Right atrium auricular region (tissue), 2 donors: ENCODE data around the gene MS4A2. TPM values are rescaled to one million over a fixed set of nuclear protein-coding genes. Genes with fewer than 3 reads are reported as not detected.
"Not testable (repeated sequence)": the region's sequence is repeated elsewhere in the genome, so short reads cannot be mapped to it uniquely, and the experiment has no call there.

Experiments used
- DNase-seq: peaks from one replicate; pipeline ENCODE4 v3.0.0-alpha.2; 2019; ENCODE audit warnings: low spot score
- H3K27ac ChIP-seq, 2 donors: fragments of 200-600 bp; sonication (generic); 1 replicate in 1 of 2; 2 replicates in 1 of 2; pipeline ENCODE4 v1.5.1; 2016 to 2019
- H3K27me3 ChIP-seq, 2 donors: fragments of 200-600 bp; sonication (generic); one replicate each; pipeline versions ENCODE4 v1.5.1 to v1.6.0; 2017 to 2019
- H3K36me3 ChIP-seq: fragments of 200-600 bp; sonication (generic); one replicate; pipeline ENCODE4 v1.5.1; 2016
- H3K4me1 ChIP-seq, 2 donors: fragments of 200-600 bp; sonication (generic); one replicate each; pipeline versions ENCODE4 v1.5.1 to v1.6.0; 2017 to 2019
- H3K4me3 ChIP-seq, 2 donors: fragments of 200-600 bp; sonication (generic); 1 replicate in 1 of 2; 2 replicates in 1 of 2; pipeline ENCODE4 v1.5.1; 2017 to 2019; ENCODE audit warnings: mild to moderate bottlenecking in 1 of 2, moderate library complexity in 1 of 2
- H3K9me3 ChIP-seq, 2 donors: fragments of 200-600 bp; sonication (generic); one replicate each; pipeline ENCODE4 v1.5.1; 2019
- CTCF ChIP-seq, 2 donors: fragments of 200-600 bp; sonication (generic); IDR thresholded peaks; one replicate each; pipeline ENCODE4 v1.5.1; 2019; ENCODE audit warnings: antibody characterized with exemption in 2 of 2
- total RNA-seq, 2 donors: library from RNA; depleted of rRNA; stranded (reverse); fragments of >200 nt; gene quantifications; one replicate each; pipeline ENCODE4 v1.1.0, GENCODE V29; 2016

Gene MS4A2
- total RNA-seq = under 1 TPM in 1 of 2 donors, not detected in 1; 0.93 TPM

DNA sequence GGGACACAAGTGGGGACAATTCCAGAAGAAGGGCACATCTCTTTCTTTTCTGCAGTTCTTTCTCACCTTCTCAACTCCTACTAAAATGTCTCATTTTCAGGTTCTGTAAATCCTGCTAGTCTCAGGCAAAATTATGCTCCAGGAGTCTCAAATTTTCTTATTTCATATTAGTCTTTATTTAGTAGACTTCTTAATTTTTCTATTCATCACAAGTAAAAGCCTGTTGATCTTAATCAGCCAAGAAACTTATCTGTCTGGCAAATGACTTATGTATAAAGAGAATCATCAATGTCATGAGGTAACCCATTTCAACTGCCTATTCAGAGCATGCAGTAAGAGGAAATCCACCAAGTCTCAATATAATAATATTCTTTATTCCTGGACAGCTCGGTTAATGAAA lies at the start of gene MS4A2:
Gene MS4A2 (plus strand): TSS at position 301 of the 400 bp plus-strand sequence. CDS start 102 bp downstream, outside the sequence.
- Histone ChIP-seq H3K4me3 (no peak within 1 kb of the TSS), H3K9me3 (no peaks in the 10 kb centered on the region), H3K27me3 (no peaks in the 10 kb centered on the region), H3K4me1 (no peaks in the 10 kb centered on the region), H3K27ac (no peak within 1 kb of the TSS), H3K36me3 (no peaks in the 10 kb centered on the region)
- DNase-seq = no peak
- no peak for TF ChIP-seq CTCF (IDR thresholded peaks at IDR 0.05)

GRCh38 chr11:60040109-60040508 lies 48.4 kb upstream of the MS4A2 start, which contains the start of gene OOSP2:
OOSP2 (plus strand) TSS chr11:60040409; CDS start chr11:60040460, 51 bp downstream.
- Histone ChIP-seq H3K27ac (no peak within 1 kb of the TSS), H3K4me3 (no peak within 1 kb of the TSS), H3K36me3 (no peaks in the 10 kb centered on the region), H3K4me1 (no peaks in the 10 kb centered on the region), H3K9me3 (no peaks in the 10 kb centered on the region), H3K27me3 (no peaks in the 10 kb centered on the region)
- no peak for TF ChIP-seq CTCF (IDR thresholded peaks at IDR 0.05)
- DNase-seq = no peak

GRCh38 chr11:60050422-60050821 lies 38.0 kb upstream of the MS4A2 start:
- not testable (repeated sequence) for H3K9me3 ChIP-seq, H3K27me3 ChIP-seq, H3K4me1 ChIP-seq, H3K36me3 ChIP-seq, DNase-seq, H3K27ac ChIP-seq, H3K4me3 ChIP-seq

- H3K27me3 ChIP-seq, H3K36me3 ChIP-seq, H3K4me3 ChIP-seq, H3K27ac ChIP-seq, H3K9me3 ChIP-seq, H3K4me1 ChIP-seq, DNase-seq: not testable (repeated sequence)
These were observed 37.6 kb upstream of the MS4A2 start for GRCh38 chr11:60050839-60051238.

- no peaks in the 10 kb centered on the region for H3K27me3 ChIP-seq
- DNase-seq = no peak
- H3K36me3 ChIP-seq = no peaks in the 10 kb centered on the region
- no peak within 1 kb of the TSS for H3K4me3 ChIP-seq
- H3K27ac ChIP-seq = no peak within 1 kb of the TSS
- H3K9me3 ChIP-seq = no peaks in the 10 kb centered on the region
- no peak for TF ChIP-seq CTCF (IDR thresholded peaks at IDR 0.05)
- no peaks in the 10 kb centered on the region for H3K4me1 ChIP-seq
These were observed 32.0 kb upstream of the MS4A2 start, which contains the start of gene MS4A3 for GRCh38 chr11:60056349-60056969. MS4A3 (plus strand) TSS chr11:60056665; CDS start chr11:60061161, 4,496 bp downstream.

GRCh38 chr11:60059052-60059451 lies 29.4 kb upstream of the MS4A2 start:
- DNase-seq = no peak
- no peak overlapping the region for H3K4me3 ChIP-seq
- no peaks in the 10 kb centered on the region for H3K9me3 ChIP-seq
- no peak for TF ChIP-seq CTCF (IDR thresholded peaks at IDR 0.05)
- no peaks in the 10 kb centered on the region for H3K27me3 ChIP-seq
- H3K36me3 ChIP-seq = no peaks in the 10 kb centered on the region
- no peaks in the 10 kb centered on the region for H3K4me1 ChIP-seq
- no peak overlapping the region for H3K27ac ChIP-seq
